GM18499 (cell line): Measurements from ENCODE around the gene SCAMP2.
"Not testable (repeated sequence)": the region's sequence is repeated elsewhere in the genome, so short reads cannot be mapped to it uniquely, and the experiment has no call there.

Experiments used
- ATAC-seq: cut with Tn5 transposase; IDR thresholded peaks from one replicate; pipeline ENCODE4 v1.9.1; 2021; ENCODE audit warnings: moderate number of reproducible peaks; ENCODE audit not compliant: insufficient read depth, unreplicated experiment

The SCAMP2 gene

GRCh38 chr15:74873036-74873755 lies at the start of gene SCAMP2:
TSS of gene SCAMP2 (minus strand) at chr15:74873365. CDS start at chr15:74873255, 110 bp downstream.
- ATAC-seq = peak; percentile 40

GRCh38 chr15:74920456-74920855 lies 47.3 kb upstream of the SCAMP2 start:
- no peak for ATAC-seq

- no peak for ATAC-seq
These were observed 44.5 kb upstream of the SCAMP2 start for GRCh38 chr15:74917676-74918075.

GRCh38 chr15:74913799-74914198 lies 40.6 kb upstream of the SCAMP2 start:
- not testable (repeated sequence) for ATAC-seq

GRCh38 chr15:74913041-74913440 lies 39.9 kb upstream of the SCAMP2 start:
- ATAC-seq = no peak

- no peak for ATAC-seq
These were observed 35.5 kb upstream of the SCAMP2 start for GRCh38 chr15:74908635-74909034.

GRCh38 chr15:74907163-74907870 lies 34.2 kb upstream of the SCAMP2 start:
- no peak for ATAC-seq

- ATAC-seq = no peak
These were observed 33.4 kb upstream of the SCAMP2 start, which contains the start of gene FAM219B for GRCh38 chr15:74906450-74907162. TSS of gene FAM219B (minus strand) at chr15:74906851. CDS start at chr15:74906800, 51 bp downstream.

GRCh38 chr15:74906067-74906449 lies 32.9 kb upstream of the SCAMP2 start:
- no peak for ATAC-seq

- no peak for ATAC-seq
These were observed 31.1 kb upstream of the SCAMP2 start for GRCh38 chr15:74904190-74904805.

GRCh38 chr15:74903676-74904075 lies 30.5 kb upstream of the SCAMP2 start:
- ATAC-seq = no peak

- ATAC-seq = no peak
These were observed 29.3 kb upstream of the SCAMP2 start for GRCh38 chr15:74902295-74903075.

GRCh38 chr15:74901612-74902063 lies 28.5 kb upstream of the SCAMP2 start:
- no peak for ATAC-seq

GRCh38 chr15:74897300-74897701 lies 24.1 kb upstream of the SCAMP2 start:
- no peak for ATAC-seq

GRCh38 chr15:74896316-74896715 lies 23.2 kb upstream of the SCAMP2 start:
- ATAC-seq = no peak

- no peak for ATAC-seq
These were observed 22.7 kb upstream of the SCAMP2 start for GRCh38 chr15:74895830-74896229.

GRCh38 chr15:74894383-74894782 lies 21.2 kb upstream of the SCAMP2 start:
- not testable (repeated sequence) for ATAC-seq

GRCh38 chr15:74893627-74894026 lies 20.5 kb upstream of the SCAMP2 start:
- ATAC-seq = no peak

- ATAC-seq = no peak
These were observed 19.8 kb upstream of the SCAMP2 start for GRCh38 chr15:74892931-74893330.

GRCh38 chr15:74892313-74892712 lies 19.1 kb upstream of the SCAMP2 start:
- no peak for ATAC-seq
